Ovary (tissue), 9 donors: ENCODE measurements around the gene TULP4. TPM values are rescaled to one million over a fixed set of nuclear protein-coding genes. Genes with fewer than 3 reads are reported as not detected.

Experiments
- DNase-seq, 5 donors: peaks; one replicate each; pipeline ENCODE4 v3.0.0-alpha.2; 2019 to 2020
- H3K27ac ChIP-seq, 2 donors: fragments of 200-600 bp; one replicate each; pipeline versions ENCODE4 v1.5.1 to v1.8.0; 2019 to 2022
- H3K27me3 ChIP-seq: fragments of 200-600 bp; one replicate; pipeline ENCODE4 v1.8.0; 2022
- H3K36me3 ChIP-seq: fragments of 200-600 bp; sonication (generic); one replicate; pipeline ENCODE4 v1.5.1; 2019
- H3K4me1 ChIP-seq: one replicate; pipeline ENCODE4 v1.8.1; 2013; ENCODE audit warnings: mild to moderate bottlenecking, moderate library complexity; ENCODE audit not compliant: insufficient read depth
- H3K4me3 ChIP-seq: fragments of 200-600 bp; sonication (generic); one replicate; pipeline ENCODE4 v1.5.1; 2017
- H3K9me3 ChIP-seq, 2 donors: fragments of 200-600 bp in 1 of 2; sonication (generic) in 1 of 2; one replicate each; pipeline versions ENCODE4 v1.5.1 to v1.8.1; 2013 to 2019; ENCODE audit warnings: mild to moderate bottlenecking in 1 of 2, moderate library complexity in 1 of 2
- CTCF ChIP-seq, 3 donors: fragments of 450-650 bp in 2 of 3; fragments of 200-600 bp in 1 of 3; IDR thresholded peaks; one replicate each; pipeline versions ENCODE4 v1.5.1 to v1.8.0; 2016 to 2022; ENCODE audit warnings: antibody characterized with exemption in 3 of 3, mild to moderate bottlenecking in 1 of 3
- EP300 ChIP-seq: sonication (generic); formaldehyde crosslinking; IDR thresholded peaks from one replicate; pipeline ENCODE4 v1.6.1; 2017; ENCODE audit warnings: antibody characterized with exemption
- POLR2A ChIP-seq: fragments of 450-650 bp; IDR thresholded peaks from one replicate; pipeline ENCODE4 v1.6.1; 2017; ENCODE audit warnings: antibody characterized with exemption, mild to moderate bottlenecking, moderate library complexity
- WGBS, 3 donors: extraction: QIAGEN DNeasy Blood & Tissue Kit in 1 of 3; methylation state at CpG; one replicate each; pipeline versions ENCODE4 v1.1.5 to v1.1.7; 2013 to 2017; 5-methylcytosine and 5-hydroxymethylcytosine counted together
- intact Hi-C, 4 donors: fragments of 100-400 bp; cut with DNase I; formaldehyde crosslinking; loops; one replicate each; pipeline versions ENCODE4 v1.11.0 to v1.15.1; 2022 to 2023
- polyA plus RNA-seq, 2 donors: library from polyadenylated mRNA; stranded (reverse); fragments of 200-250 nt in 1 of 2; fragments of 350-450 nt in 1 of 2; fragmentation: Illumina TruSeq in 1 of 2; extraction: RNeasy Lipid Tissue Mini Kit (QIAGEN cat#74804) in 1 of 2; gene quantifications; one replicate each; pipeline ENCODE4 v1.2.3, GENCODE V29; 2013 to 2014
- total RNA-seq, 7 donors: library from RNA; depleted of rRNA in 2 of 7; stranded (reverse); fragments of >200 nt in 2 of 7; fragmentation: NEBNext Ultra II Directional in 3 of 7; extraction: Animal tissue kit (Norgen Biotek cat#: 25700) in 3 of 7; gene quantifications; one replicate each; pipeline versions ENCODE4 v1.1.0 to v1.2.4, GENCODE V29; 2016 to 2023
- donor health status: DM: no; HTN: no; CAD: no; lungs with moderate emphysema.
- donor health status: DM: no; HTN: no; CAD: no.
- donor health status: Bipolar disorder and iron deficiency.
- donor health status: DM: yes; HTN: yes; CAD: no.
- donor health status: DM: no; HTN: no; CAD: no.
- donor health status: DM: yes; HTN: yes; CAD: no.

TULP4 gene
- total and polyA plus RNA-seq, 9 donors, result 7.5 to 152 (median 92.6) TPM

- WGBS, 3 donors, result 81 to 94% (median 87%) methylated on average over 4 of the region's 4 CpGs
- TF ChIP-seq CTCF (IDR thresholded peaks at IDR 0.05) (no peak), POLR2A (no peak), EP300 (no peak)
- no peaks in the 10 kb centered on the region for H3K36me3 ChIP-seq
- intact Hi-C loops, result no loop called here
- H3K9me3 ChIP-seq, result no peaks in the 10 kb centered on the region
- H3K27ac ChIP-seq, result no peak overlapping the region
- no peak overlapping the region for H3K4me3 ChIP-seq
- H3K27me3 ChIP-seq, result no peaks in the 10 kb centered on the region
- no peak for DNase-seq
- H3K4me1 ChIP-seq, result peaks cover 1% of the 10 kb centered on the region
Measured at GRCh38 chr6:158514176-158514575, 201.9 kb downstream of the TULP4 start.

GRCh38 chr6:158514991-158515390 lies 202.7 kb downstream of the TULP4 start:
- intact Hi-C loops, result no loop called here
- TF ChIP-seq EP300 (no peak), POLR2A (no peak), CTCF (IDR thresholded peaks at IDR 0.05) (no peak)
- peaks cover 1% of the 10 kb centered on the region for H3K4me1 ChIP-seq
- no peak overlapping the region for H3K27ac ChIP-seq
- DNase-seq, result no peak
- 94 to 95% (median 95%) methylated on average over 8 of the region's 8 CpGs for WGBS, 3 donors
- no peaks in the 10 kb centered on the region for H3K36me3 ChIP-seq
- H3K9me3 ChIP-seq, result no peaks in the 10 kb centered on the region
- no peaks in the 10 kb centered on the region for H3K27me3 ChIP-seq
- H3K4me3 ChIP-seq, result no peak overlapping the region

GRCh38 chr6:158516098-158516497 lies 203.8 kb downstream of the TULP4 start:
- Histone ChIP-seq H3K4me3 (no peak overlapping the region), H3K27me3 (no peaks in the 10 kb centered on the region), H3K36me3 (no peaks in the 10 kb centered on the region), H3K27ac (no peak overlapping the region), H3K4me1 (peaks cover 1% of the 10 kb centered on the region), H3K9me3 (no peaks in the 10 kb centered on the region)
- intact Hi-C loops, result no loop called here
- no peak for DNase-seq
- TF ChIP-seq EP300, result no peak
- TF ChIP-seq CTCF (IDR thresholded peaks at IDR 0.05), result no peak
- TF ChIP-seq POLR2A, result no peak
- 16 to 23% (median 18%) methylated on average over 33 of the region's 33 CpGs for WGBS, 3 donors

- no peak overlapping the region for H3K27ac ChIP-seq
- intact Hi-C loops, result no loop called here
- H3K4me1 ChIP-seq, result peaks cover 1% of the 10 kb centered on the region
- TF ChIP-seq CTCF (IDR thresholded peaks at IDR 0.05), result no peak
- TF ChIP-seq EP300, result no peak
- TF ChIP-seq POLR2A, result no peak
- DNase-seq, result no peak
- H3K9me3 ChIP-seq, result no peaks in the 10 kb centered on the region
- no peaks in the 10 kb centered on the region for H3K36me3 ChIP-seq
- WGBS, 3 donors, result 88 to 92% (median 89%) methylated on average over 8 of the region's 8 CpGs
- H3K4me3 ChIP-seq, result no peak overlapping the region
- H3K27me3 ChIP-seq, result no peaks in the 10 kb centered on the region
Measured at GRCh38 chr6:158517038-158517437, 204.8 kb downstream of the TULP4 start.

DNA sequence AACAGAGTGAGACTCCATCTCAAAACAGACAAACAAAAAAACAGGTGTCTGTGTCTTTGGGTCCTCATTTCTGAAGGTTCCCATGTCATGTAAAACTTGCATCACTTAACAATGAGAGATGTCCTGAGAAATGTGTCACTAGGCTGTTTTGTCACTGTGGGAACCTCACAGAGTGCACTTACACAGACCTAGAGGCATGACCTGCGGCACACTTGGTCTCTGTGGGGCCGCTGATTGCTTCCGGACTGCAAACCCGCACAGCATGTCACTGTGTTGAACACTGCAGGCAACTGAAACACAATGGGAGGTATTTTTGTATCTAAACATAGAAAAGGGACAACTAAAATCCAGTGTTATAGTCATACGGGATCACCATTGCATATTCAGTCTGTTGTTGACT lies 205.3 kb downstream of the TULP4 start:
- H3K27me3 ChIP-seq, result no peaks in the 10 kb centered on the region

More for the DNA sequence above, 205.3 kb downstream of the TULP4 start:
- peaks cover 1% of the 10 kb centered on the region for H3K4me1 ChIP-seq
- WGBS, 3 donors, result 78 to 84% (median 83%) methylated on average over 5 of the region's 5 CpGs
- H3K27ac ChIP-seq, result no peak overlapping the region
- H3K9me3 ChIP-seq, result no peaks in the 10 kb centered on the region
- intact Hi-C loops, result no loop called here
- no peaks in the 10 kb centered on the region for H3K36me3 ChIP-seq
- DNase-seq, result no peak
- TF ChIP-seq CTCF (IDR thresholded peaks at IDR 0.05), result no peak
- TF ChIP-seq POLR2A, result no peak
- TF ChIP-seq EP300, result no peak
- H3K4me3 ChIP-seq, result no peak overlapping the region
